MG63 (cell line): ENCODE measurements around the gene EPHB3. TPM values are rescaled to one million over a fixed set of nuclear protein-coding genes. Genes with fewer than 3 reads are reported as not detected.
"Not testable (repeated sequence)": the region's sequence is repeated elsewhere in the genome, so short reads cannot be mapped to it uniquely, and the experiment has no call there.

Source experiments
- DNase-seq: peaks from one replicate; pipeline ENCODE4 v3.0.0-alpha.2; 2020
- H3K27me3 ChIP-seq: fragments of 250-450 bp; sonication (Bioruptor Pico); 2 replicates; pipeline ENCODE4 v1.5.1; 2020; ENCODE audit warnings: mild to moderate bottlenecking, moderate library complexity
- H3K36me3 ChIP-seq: fragments of 250-450 bp; sonication (Bioruptor Pico); 2 replicates; pipeline ENCODE4 v1.5.1; 2020; ENCODE audit warnings: mild to moderate bottlenecking, moderate library complexity
- H3K4me3 ChIP-seq: fragments of 250-450 bp; sonication (Bioruptor Pico); 2 replicates; pipeline ENCODE4 v1.5.1; 2020; ENCODE audit warnings: mild to moderate bottlenecking, moderate library complexity
- H3K9me3 ChIP-seq: fragments of 250-450 bp; sonication (Bioruptor Pico); 2 replicates; pipeline ENCODE4 v1.5.1; 2020; ENCODE audit warnings: mild to moderate bottlenecking, moderate library complexity
- total RNA-seq: library from RNA; depleted of rRNA; stranded (reverse); fragments of >200 nt; shearing (Covaris generic); gene quantifications from 2 replicates; pipeline ENCODE4 v1.2.3, GENCODE V29; 2014; ENCODE audit warnings: low replicate concordance; rRNA removed

EPHB3 gene
- total RNA-seq, 1 experiment from 2014 or later: 8.7 TPM

- not testable (repeated sequence) for H3K9me3 ChIP-seq, H3K27me3 ChIP-seq, H3K4me3 ChIP-seq, H3K36me3 ChIP-seq, DNase-seq
Observed at GRCh38 chr3:184617306-184617705, 55.7 kb downstream of the EPHB3 start.

GRCh38 chr3:184618811-184619210 is 57.2 kb downstream of the EPHB3 start:
- no peak overlapping the region for H3K4me3 ChIP-seq
- H3K9me3 ChIP-seq: no peaks in the 10 kb centered on the region
- H3K27me3 ChIP-seq: no peaks in the 10 kb centered on the region
- H3K36me3 ChIP-seq: no peaks in the 10 kb centered on the region
- DNase-seq: no peak

GRCh38 chr3:184619369-184619768 is 57.8 kb downstream of the EPHB3 start:
- H3K27me3 ChIP-seq: no peaks in the 10 kb centered on the region
- DNase-seq: no peak
- H3K9me3 ChIP-seq: no peaks in the 10 kb centered on the region
- no peak overlapping the region for H3K4me3 ChIP-seq
- H3K36me3 ChIP-seq: no peaks in the 10 kb centered on the region

GRCh38 chr3:184619787-184620430 is 58.3 kb downstream of the EPHB3 start:
- H3K4me3 ChIP-seq: no peak overlapping the region
- no peak for DNase-seq
- no peaks in the 10 kb centered on the region for H3K27me3 ChIP-seq
- H3K36me3 ChIP-seq: no peaks in the 10 kb centered on the region
- no peaks in the 10 kb centered on the region for H3K9me3 ChIP-seq

GRCh38 chr3:184620475-184621119 is 59.0 kb downstream of the EPHB3 start:
- Histone ChIP-seq H3K27me3 (no peaks in the 10 kb centered on the region), H3K4me3 (no peak overlapping the region), H3K9me3 (no peaks in the 10 kb centered on the region), H3K36me3 (no peaks in the 10 kb centered on the region)
- DNase-seq: no peak

GRCh38 chr3:184622156-184622555 is 60.6 kb downstream of the EPHB3 start:
- H3K9me3 ChIP-seq, H3K4me3 ChIP-seq, H3K27me3 ChIP-seq, H3K36me3 ChIP-seq, DNase-seq: not testable (repeated sequence)

GRCh38 chr3:184626923-184627322 is 65.3 kb downstream of the EPHB3 start:
- Histone ChIP-seq H3K27me3 (no peaks in the 10 kb centered on the region), H3K36me3 (no peaks in the 10 kb centered on the region), H3K9me3 (no peaks in the 10 kb centered on the region), H3K4me3 (no peak overlapping the region)
- DNase-seq: no peak

GRCh38 chr3:184629555-184630160 is 68.1 kb downstream of the EPHB3 start:
- Histone ChIP-seq H3K36me3 (no peaks in the 10 kb centered on the region), H3K9me3 (no peaks in the 10 kb centered on the region), H3K27me3 (no peaks in the 10 kb centered on the region), H3K4me3 (no peak overlapping the region)
- no peak for DNase-seq

GRCh38 chr3:184630861-184631471 is 69.4 kb downstream of the EPHB3 start:
- Histone ChIP-seq H3K27me3 (no peaks in the 10 kb centered on the region), H3K36me3 (no peaks in the 10 kb centered on the region), H3K4me3 (no peak overlapping the region), H3K9me3 (no peaks in the 10 kb centered on the region)
- DNase-seq: no peak

GRCh38 chr3:184631472-184631861 is 69.9 kb downstream of the EPHB3 start:
- Histone ChIP-seq H3K27me3 (no peaks in the 10 kb centered on the region), H3K9me3 (no peaks in the 10 kb centered on the region), H3K36me3 (no peaks in the 10 kb centered on the region), H3K4me3 (no peak overlapping the region)
- DNase-seq: no peak

Other genes with a start within 250 kb of the EPHB3 start
- gene EIF4G1, start 247.2 kb upstream of the EPHB3 start, total RNA-seq: 378 and 439 TPM in 2 replicates
- gene FAM131A, start 224.2 kb upstream of the EPHB3 start, total RNA-seq: 4.8 and 8.8 TPM in 2 replicates
- gene CLCN2, start 200.2 kb upstream of the EPHB3 start, total RNA-seq: 2.6 and 2.9 TPM in 2 replicates
- gene POLR2H, start 200.1 kb upstream of the EPHB3 start, total RNA-seq: 138 and 139 TPM in 2 replicates
- not detected in 2 replicates for gene THPO, start 183.6 kb upstream of the EPHB3 start, total RNA-seq
- gene CHRD, start 181.7 kb upstream of the EPHB3 start, total RNA-seq: 0.03 TPM in 1 of 2 replicates, not detected in the other
- gene MAGEF1, start 150.3 kb downstream of the EPHB3 start, total RNA-seq: 25.6 and 30.3 TPM in 2 replicates